Central memory CD4-positive, alpha-beta T cell (primary cell): ENCODE measurements around the gene NFILZ.

Experiments
- DNase-seq: peaks from one replicate; pipeline ENCODE4 v3.0.0; 2022

Gene NFILZ

GRCh38 chr19:8643860-8644653 is 13.6 kb downstream of the NFILZ start:
- no peak for DNase-seq

GRCh38 chr19:8648240-8648639 is 17.8 kb downstream of the NFILZ start:
- DNase-seq: no peak

- DNase-seq: peak; percentile 58
These were observed 24.3 kb downstream of the NFILZ start for GRCh38 chr19:8654591-8655339.

GRCh38 chr19:8655340-8655709 is 24.9 kb downstream of the NFILZ start:
- peak; percentile 33 for DNase-seq

- no peak for DNase-seq
These were observed 27.4 kb downstream of the NFILZ start for GRCh38 chr19:8657869-8658268.

- no peak for DNase-seq
These were observed 29.5 kb downstream of the NFILZ start for GRCh38 chr19:8659905-8660304.

DNA sequence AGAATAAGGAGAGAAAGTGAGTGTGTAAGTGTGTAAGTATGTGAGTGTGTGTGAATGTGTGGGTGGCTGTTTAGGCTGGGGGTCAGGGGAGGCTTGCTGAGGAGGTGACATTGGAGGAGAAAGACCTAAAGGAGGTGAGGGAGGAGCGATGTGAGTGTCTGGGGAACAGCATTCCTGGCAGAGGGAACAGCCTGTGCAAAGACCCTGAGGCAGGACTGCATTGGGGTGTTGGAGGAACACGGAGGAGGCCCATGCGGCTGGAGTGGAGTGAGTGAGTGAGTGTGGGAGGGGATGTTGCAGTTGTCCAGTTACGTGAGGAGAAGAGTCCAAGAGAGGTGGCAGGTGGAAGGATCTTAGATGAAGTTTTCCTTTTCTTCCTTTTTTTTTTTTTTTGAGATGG is 31.8 kb downstream of the NFILZ start:
- DNase-seq: no peak

DNA sequence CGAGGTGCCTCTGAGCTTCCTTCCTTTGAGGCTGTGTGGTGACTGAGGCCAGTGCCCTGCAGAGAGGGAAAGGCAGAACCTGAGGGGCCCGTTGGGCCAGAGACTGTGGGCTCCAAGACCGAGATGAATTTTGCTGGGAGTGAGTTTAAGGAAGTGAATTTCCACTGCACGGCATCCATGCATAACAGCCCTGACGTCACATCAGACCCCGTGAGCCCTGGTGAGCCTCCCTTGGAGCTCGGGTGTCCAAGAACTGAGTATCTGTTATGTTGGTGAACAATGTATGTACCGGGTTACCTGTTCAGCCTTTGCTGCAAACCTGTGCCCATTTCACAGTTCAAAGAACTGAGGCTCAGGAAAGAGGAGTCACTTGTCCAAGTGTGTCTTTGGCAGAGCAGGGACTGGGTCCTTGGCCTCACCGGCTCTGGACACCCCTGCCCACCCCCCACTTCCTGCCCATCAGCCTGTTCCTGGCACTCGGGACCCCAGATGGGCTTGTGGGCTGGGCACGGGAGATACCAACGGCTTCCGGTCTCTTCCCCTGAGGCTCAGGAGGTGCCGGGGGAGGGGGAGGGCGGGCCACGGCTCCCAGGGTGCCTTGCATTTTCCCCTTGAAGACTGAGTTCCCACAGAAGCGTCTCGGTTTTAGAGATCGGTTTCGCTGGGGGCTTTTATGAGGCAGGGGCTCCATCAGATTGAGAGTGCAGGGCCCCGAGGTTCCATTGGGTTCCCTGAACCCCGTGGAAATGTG is 33.7 kb downstream of the NFILZ start:
- DNase-seq: no peak

- DNase-seq: no peak
These were observed 34.2 kb downstream of the NFILZ start for GRCh38 chr19:8664671-8665057.

GRCh38 chr19:8665468-8666213 is 35.2 kb downstream of the NFILZ start:
- no peak for DNase-seq

DNA sequence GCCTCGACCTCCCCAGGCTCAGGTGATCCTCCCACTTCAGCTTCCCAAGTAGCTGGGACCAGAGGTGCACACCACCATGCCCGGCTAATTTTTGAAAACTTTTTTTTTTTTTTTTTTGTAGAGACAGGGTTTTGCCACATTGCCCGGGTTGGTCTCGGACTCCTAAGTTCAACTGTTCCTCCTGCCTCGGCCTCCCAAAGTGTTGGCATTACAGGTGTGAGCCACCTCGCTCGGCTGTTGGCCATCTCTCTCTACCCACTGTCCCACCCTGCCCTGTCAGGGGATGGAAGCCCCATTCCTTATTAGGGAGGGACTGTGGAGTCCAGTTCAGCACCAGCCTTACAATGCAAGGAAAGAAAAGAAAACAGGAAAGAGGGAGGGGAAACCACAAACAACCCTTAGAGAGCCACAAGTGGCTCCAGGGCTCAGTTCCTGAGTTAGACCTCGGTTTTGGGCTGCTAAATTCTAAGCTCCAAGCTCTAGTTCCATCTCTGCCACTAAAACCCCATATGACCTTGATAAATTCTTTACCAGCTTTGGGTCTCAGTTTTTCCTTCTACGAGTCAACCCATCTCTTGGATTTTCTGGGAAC is 36.5 kb downstream of the NFILZ start:
- DNase-seq: no peak

- no peak for DNase-seq
These were observed 43.0 kb downstream of the NFILZ start for GRCh38 chr19:8673276-8673891.

DNA sequence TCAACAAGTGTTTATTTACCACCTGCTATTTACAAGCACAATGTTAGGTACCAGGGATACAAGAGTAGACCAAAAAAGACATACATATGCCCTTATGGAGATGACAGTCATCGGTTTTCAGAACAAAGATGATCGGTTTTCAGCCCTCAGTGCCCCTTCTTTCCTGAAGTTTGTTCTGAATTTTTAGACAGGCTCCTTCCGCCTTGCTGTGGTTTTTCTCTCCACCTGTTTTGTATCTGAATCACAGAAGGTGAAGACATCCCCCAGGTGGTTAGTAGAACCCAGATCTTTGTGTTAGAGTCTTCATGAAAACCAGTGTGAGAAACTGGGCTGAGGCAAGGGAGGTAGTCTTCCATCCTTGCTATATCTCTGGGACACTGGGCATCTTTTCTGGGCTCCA is 44.6 kb downstream of the NFILZ start:
- DNase-seq: no peak

DNA sequence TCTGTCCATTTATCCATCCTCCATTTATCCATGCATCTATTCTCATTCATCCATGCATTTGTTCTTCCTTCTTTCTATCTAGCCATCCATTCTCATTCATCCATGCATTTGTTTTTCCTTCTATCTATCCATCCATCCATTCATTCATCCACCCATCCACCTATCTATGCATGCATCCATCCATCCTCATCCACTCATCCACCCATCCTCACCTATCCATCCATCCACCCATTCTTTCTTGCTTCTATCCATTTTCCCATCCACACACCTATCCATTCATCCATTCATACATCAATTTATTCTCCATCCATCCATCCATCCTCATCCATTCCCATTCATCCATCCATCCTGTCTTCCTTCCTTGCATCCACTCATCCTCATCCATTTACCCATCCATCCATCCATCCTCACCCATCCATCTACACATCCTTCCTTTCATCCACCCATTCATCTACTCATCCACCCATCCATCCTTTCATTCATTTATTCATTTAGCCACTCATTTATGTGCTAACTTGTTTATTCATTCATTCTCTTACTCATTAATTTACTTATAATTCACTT is 47.9 kb downstream of the NFILZ start:
- no peak for DNase-seq
